Right ventricle myocardium inferior (tissue), 1 donor: ENCODE data around the gene FBXO31. TPM values are rescaled to one million over a fixed set of nuclear protein-coding genes. Genes with fewer than 3 reads are reported as not detected.

Experiments
- ATAC-seq: fragments of 200-7000 bp; cut with Tn5 transposase; one replicate; pipeline ENCODE4 v1.9.1; 2020; ENCODE audit warnings: mild to moderate bottlenecking, moderate library complexity
- DNase-seq: peaks from one replicate; pipeline ENCODE4 v3.0.0; 2021; ENCODE audit errors: missing footprints
- intact Hi-C: fragments of 100-400 bp; cut with DNase I; formaldehyde crosslinking; loops from one replicate; pipeline ENCODE4 v1.11.0; 2022
- total RNA-seq: library from RNA; stranded (reverse); fragmentation: NEBNext Ultra II Directional; extraction: Animal tissue kit (Norgen Biotek cat#: 25700); gene quantifications from one replicate; pipeline ENCODE4 v1.2.1, GENCODE V29; 2021
- donor health status: DM: no; HTN: yes; CAD: no; lungs with severe emphysema.

FBXO31 gene
- total RNA-seq, 1 donor from 2014 or later: 70.2 TPM

DNA sequence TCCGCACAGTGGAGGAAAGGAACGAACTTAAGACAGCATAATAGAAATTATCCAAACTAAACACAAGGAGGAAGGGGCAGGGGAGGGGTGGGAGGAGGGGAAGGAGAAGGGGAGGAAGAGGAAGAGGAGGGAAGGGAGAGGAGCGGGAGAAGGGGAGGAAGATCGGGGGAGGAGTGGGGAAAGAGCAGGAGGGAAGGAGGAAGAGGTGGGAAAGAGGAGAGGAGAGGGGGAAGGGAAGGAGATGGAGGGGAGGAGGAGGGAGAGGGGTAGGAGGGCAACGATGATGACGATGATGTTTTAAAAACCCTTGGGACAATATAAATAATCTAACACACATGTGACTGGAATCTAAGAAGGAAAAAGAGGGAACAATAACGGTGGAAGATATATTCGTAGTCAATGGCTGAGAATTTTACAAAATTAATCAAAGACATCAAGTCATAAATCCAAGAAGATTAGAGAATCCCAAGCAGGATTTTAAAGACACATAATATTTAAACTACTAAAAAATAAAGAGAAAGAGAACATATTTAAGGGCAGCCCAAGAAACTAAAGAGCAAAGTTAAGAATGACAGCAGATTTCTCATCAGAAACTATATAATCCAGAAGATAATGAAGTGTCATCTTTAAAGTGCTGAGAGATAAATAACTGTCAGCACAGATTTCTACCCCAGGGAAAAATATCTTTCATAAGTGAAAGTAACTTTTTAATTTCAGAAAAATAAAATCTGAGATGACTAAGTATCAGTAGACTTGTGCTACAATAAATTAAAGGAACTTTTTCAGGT is 96.5 kb downstream of the FBXO31 start:
- DNase-seq: no peak
- ATAC-seq: no peak
- intact Hi-C loops: no loop called here

DNA sequence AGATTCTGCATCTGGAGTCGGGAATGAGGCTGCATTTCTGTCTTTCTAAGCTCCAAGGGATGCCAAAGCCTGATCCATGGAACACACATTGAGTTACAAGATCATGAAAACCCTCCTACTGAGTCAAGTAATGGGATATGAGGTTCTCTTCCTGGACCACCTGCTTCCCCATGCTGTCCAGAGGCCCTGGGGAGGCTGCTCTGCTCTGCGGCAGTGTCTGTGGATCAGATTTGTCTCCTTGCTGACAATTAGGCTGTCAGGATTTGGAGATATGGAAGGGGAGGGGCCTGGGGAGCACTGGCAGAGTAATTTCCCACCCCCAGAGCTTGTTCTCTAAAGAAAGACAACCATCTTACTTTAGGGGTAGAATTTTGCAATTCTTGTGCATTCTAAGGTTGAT is 99.4 kb downstream of the FBXO31 start:
- DNase-seq: no peak
- no peak for ATAC-seq
- intact Hi-C loops: no loop called here

DNA sequence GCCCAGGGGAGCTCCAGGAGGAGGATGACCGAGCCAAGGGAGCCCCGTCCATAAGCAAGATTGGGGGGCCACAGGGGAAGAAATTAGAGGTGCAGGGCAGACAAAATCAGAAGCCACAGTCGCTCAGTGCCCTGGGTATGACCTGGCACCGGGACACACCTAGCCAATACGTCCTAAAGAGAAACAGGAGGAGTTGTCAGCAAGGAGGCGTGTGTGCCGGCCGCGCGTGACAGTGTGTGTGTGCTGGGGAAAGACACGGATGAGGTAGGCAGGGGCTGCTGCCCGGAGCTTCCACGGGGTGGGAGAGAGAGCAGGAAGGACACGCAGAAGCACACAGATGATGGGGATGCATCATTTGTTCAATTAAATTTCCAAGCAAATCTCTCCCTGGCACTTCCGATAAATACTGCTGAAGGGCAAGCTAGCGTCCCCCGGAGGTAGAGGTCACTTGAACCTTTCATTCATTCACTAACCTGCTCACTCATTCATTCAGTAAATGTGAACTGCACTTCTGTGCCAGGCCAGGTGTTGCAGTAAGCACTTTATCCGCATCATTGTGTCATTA is 104.4 kb downstream of the FBXO31 start:
- ATAC-seq (no peak), DNase-seq (no peak)
- intact Hi-C loops: loop anchor here (10.0 kb wide), 1 partner anchor 74 kb away; no protein-coding TSS in a partner anchor

DNA sequence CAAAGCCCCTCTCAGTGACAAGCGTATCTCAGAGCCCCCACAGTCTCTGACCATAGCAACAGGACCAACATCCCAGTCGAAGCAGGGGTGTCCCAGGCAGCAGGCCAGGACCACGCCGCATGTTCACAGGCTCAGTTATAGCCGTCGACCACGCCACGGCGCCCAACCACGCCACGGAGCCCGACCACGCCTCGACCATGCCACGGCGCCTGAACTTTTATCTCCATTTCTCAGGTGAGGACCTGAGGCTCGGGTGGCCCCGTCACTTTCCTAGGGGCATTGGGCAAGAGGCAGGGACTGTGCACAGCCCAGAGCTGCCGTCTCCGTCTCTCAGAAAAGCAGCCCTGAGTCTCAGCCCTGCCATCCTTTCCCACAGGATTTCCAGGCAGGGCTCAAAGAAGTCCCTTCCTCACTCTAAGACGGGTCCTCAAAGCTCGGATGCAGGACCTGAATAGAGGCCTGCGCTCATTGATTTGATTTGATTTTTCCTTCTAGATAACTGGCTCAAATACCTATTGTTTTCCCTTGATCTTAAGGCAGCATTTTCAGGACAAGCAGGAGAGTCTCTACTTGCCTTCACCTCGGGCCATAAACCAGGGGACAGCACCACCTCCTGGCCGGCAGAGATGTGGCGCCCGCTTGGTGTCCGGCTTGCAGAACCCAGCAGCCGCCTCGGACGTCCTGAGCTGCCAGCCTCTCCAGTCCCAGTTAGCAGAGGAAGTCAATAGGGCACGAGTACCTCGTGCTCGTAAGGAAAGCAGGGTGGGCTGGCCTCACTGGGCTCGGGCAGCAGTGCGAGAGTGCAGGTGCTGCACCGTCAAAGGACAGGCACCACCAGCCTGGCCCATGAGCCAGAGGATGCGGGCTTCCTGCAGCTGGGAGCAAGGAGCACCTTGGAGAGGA is 105.1 kb downstream of the FBXO31 start:
- DNase-seq (peak; percentile 88), ATAC-seq (peak; percentile 94)
- intact Hi-C loops: loop anchor here (1.0 to 10.0 kb wide), 3 partner anchors 74 to 715 kb away; no protein-coding TSS in a partner anchor

Other genes with a start within 250 kb of the FBXO31 start
- gene C16orf95, start 66.4 kb downstream of the FBXO31 start, total RNA-seq: 4.2 TPM
- gene MAP1LC3B, start 8.6 kb upstream of the FBXO31 start, total RNA-seq: 125 TPM
- 14.4 TPM for gene ZCCHC14, start 109.2 kb upstream of the FBXO31 start, total RNA-seq
- gene JPH3, start 218.7 kb upstream of the FBXO31 start, total RNA-seq: not detected